H9 (cell line): Measurements from ENCODE around the gene KCNMB2. TPM values are rescaled to one million over a fixed set of nuclear protein-coding genes. Genes with fewer than 3 reads are reported as not detected.
A peak's percentile ranks its signal among the peaks of the same experiment; 100 is the strongest.

Experiments
- DNase-seq: peaks from one replicate; pipeline ENCODE4 v3.0.0-alpha.2; 2017
- H2AFZ ChIP-seq: one replicate; pipeline ENCODE4 v1.6.1; 2013; ENCODE audit warnings: mild to moderate bottlenecking, low read length, control low read depth, moderate library complexity
- H2AK5ac ChIP-seq: 2 replicates; pipeline ENCODE4 v1.6.1; 2013; ENCODE audit warnings: low read length, control low read depth, mixed read lengths; ENCODE audit not compliant: insufficient read length
- H2BK120ac ChIP-seq: one replicate; pipeline ENCODE4 v1.6.1; 2013; ENCODE audit warnings: low read depth, mild to moderate bottlenecking, low read length, control low read depth, inconsistent platforms; ENCODE audit not compliant: poor library complexity, severe bottlenecking
- H2BK12ac ChIP-seq: 2 replicates; pipeline ENCODE4 v1.6.1; 2013; ENCODE audit warnings: low read length, control low read depth, mixed read lengths, low read depth; ENCODE audit not compliant: insufficient read length
- H2BK15ac ChIP-seq: 2 replicates; pipeline ENCODE4 v1.6.1; 2013; ENCODE audit warnings: low read depth, low read length, control low read depth
- H2BK20ac ChIP-seq: one replicate; pipeline ENCODE4 v1.6.1; 2013; ENCODE audit warnings: low read depth, mild to moderate bottlenecking, low read length, control low read depth, inconsistent platforms; ENCODE audit not compliant: poor library complexity, severe bottlenecking
- H2BK5ac ChIP-seq: 2 replicates; pipeline ENCODE4 v1.6.1; 2013; ENCODE audit warnings: low read length, control low read depth, mixed read lengths; ENCODE audit not compliant: insufficient read length
- H3K14ac ChIP-seq: 2 replicates; pipeline ENCODE4 v1.6.1; 2013; ENCODE audit warnings: low read length, control low read depth; ENCODE audit not compliant: insufficient read depth
- H3K18ac ChIP-seq: 2 replicates; pipeline ENCODE4 v1.6.1; 2013; ENCODE audit warnings: low read depth, mild to moderate bottlenecking, mixed read lengths, low read length, control low read depth; ENCODE audit not compliant: insufficient read length
- H3K23ac ChIP-seq: 2 replicates; pipeline ENCODE4 v1.6.1; 2013; ENCODE audit warnings: low read length, control low read depth, mixed read lengths, low read depth; ENCODE audit not compliant: insufficient read length
- H3K23me2 ChIP-seq: 2 replicates; pipeline ENCODE4 v1.6.1; 2013; ENCODE audit warnings: low read depth, mild to moderate bottlenecking, mixed read lengths, low read length, control low read depth; ENCODE audit not compliant: insufficient read length, poor library complexity, severe bottlenecking
- H3K27ac ChIP-seq: 2 replicates; pipeline ENCODE4 v1.5.1; 2013; ENCODE audit warnings: low read length, control low read depth, mixed read lengths, low read depth; ENCODE audit not compliant: insufficient read length
- H3K27me3 ChIP-seq: 2 replicates; pipeline ENCODE4 v1.6.1; 2013; ENCODE audit warnings: low read length, control low read depth, inconsistent platforms; ENCODE audit not compliant: insufficient read depth
- H3K4ac ChIP-seq: 2 replicates; pipeline ENCODE4 v1.6.1; 2013; ENCODE audit warnings: low read depth, mild to moderate bottlenecking, control low read depth, inconsistent platforms, low read length, moderate library complexity
- H3K4me1 ChIP-seq: 2 replicates; pipeline ENCODE4 v1.6.1; 2013; ENCODE audit warnings: low read length, control low read depth, inconsistent platforms; ENCODE audit not compliant: insufficient read depth
- H3K4me2 ChIP-seq: 2 replicates; pipeline ENCODE4 v1.6.1; 2013; ENCODE audit warnings: low read length, control low read depth, mixed read lengths; ENCODE audit not compliant: insufficient read length, insufficient read depth
- H3K56ac ChIP-seq: 2 replicates; pipeline ENCODE4 v1.6.1; 2013; ENCODE audit warnings: low read depth, mild to moderate bottlenecking, mixed read lengths, low read length, control low read depth; ENCODE audit not compliant: insufficient read length
- H3K79me1 ChIP-seq: 2 replicates; pipeline ENCODE4 v1.6.1; 2013; ENCODE audit warnings: low read depth, mild to moderate bottlenecking, moderate library complexity, low read length, control low read depth, inconsistent platforms; ENCODE audit not compliant: insufficient read depth, poor library complexity, severe bottlenecking
- H3K79me2 ChIP-seq: 2 replicates; pipeline ENCODE4 v1.6.1; 2013; ENCODE audit warnings: low read length, control low read depth, inconsistent platforms; ENCODE audit not compliant: insufficient read depth
- H3K9ac ChIP-seq: 2 replicates; pipeline ENCODE4 v1.6.1; 2013; ENCODE audit warnings: low read length, control low read depth, mixed read lengths; ENCODE audit not compliant: insufficient read length; ENCODE audit errors: extremely low read depth
- H3K9me3 ChIP-seq: one replicate; pipeline ENCODE4 v1.6.1; 2013; ENCODE audit warnings: low read depth, low read length, inconsistent platforms; ENCODE audit not compliant: control insufficient read depth
- H3T11ph ChIP-seq: one replicate; pipeline ENCODE4 v1.6.1; 2013; ENCODE audit warnings: mild to moderate bottlenecking, low read length, control low read depth, inconsistent platforms
- H4K20me1 ChIP-seq: one replicate; pipeline ENCODE4 v1.6.1; 2013; ENCODE audit not compliant: control insufficient read depth, insufficient read length, insufficient read depth
- H4K5ac ChIP-seq: 2 replicates; pipeline ENCODE4 v1.6.1; 2013; ENCODE audit warnings: low read depth, mild to moderate bottlenecking, mixed read lengths, low read length, control low read depth; ENCODE audit not compliant: insufficient read length
- H4K8ac ChIP-seq: replicated peaks from 2 replicates; pipeline ENCODE4 v1.6.1; 2013; ENCODE audit warnings: low read length, control low read depth, mixed read lengths, low read depth; ENCODE audit not compliant: insufficient read length
- H4K91ac ChIP-seq: 2 replicates; pipeline ENCODE4 v1.6.1; 2013; ENCODE audit warnings: low read depth, mild to moderate bottlenecking, moderate library complexity, mixed read lengths, low read length, control low read depth; ENCODE audit not compliant: insufficient read length
- H3K27ac Mint-ChIP-seq, 3 experiments: 2 replicates in 2 of 3; 3 replicates in 1 of 3; pipeline ENCODE4 v1.8.0; 2020 to 2021; ENCODE audit warnings: mixed read lengths in 3 of 3, mild to moderate bottlenecking in 1 of 3, moderate library complexity in 1 of 3
- H3K27me3 Mint-ChIP-seq: 2 replicates; pipeline ENCODE4 v1.8.0; 2021; ENCODE audit warnings: low read depth, mild to moderate bottlenecking, moderate library complexity, mixed read lengths
- H3K36me3 Mint-ChIP-seq, 3 experiments: 2 replicates in 2 of 3; 3 replicates in 1 of 3; pipeline ENCODE4 v1.8.0; 2020 to 2021; ENCODE audit warnings: low read depth in 3 of 3, mixed read lengths in 3 of 3; ENCODE audit not compliant: insufficient read depth in 1 of 3
- H3K4me1 Mint-ChIP-seq, 2 experiments: 2 replicates each; pipeline ENCODE4 v1.8.0; 2020; ENCODE audit warnings: mixed read lengths in 2 of 2
- H3K4me3 Mint-ChIP-seq, 2 experiments: 2 replicates in 1 of 2; 3 replicates in 1 of 2; pipeline ENCODE4 v1.8.0; 2020 to 2021; ENCODE audit warnings: mild to moderate bottlenecking in 2 of 2, mixed read lengths in 2 of 2, moderate library complexity in 1 of 2
- H3K9me3 Mint-ChIP-seq, 2 experiments: 2 replicates in 1 of 2; 3 replicates in 1 of 2; pipeline ENCODE4 v1.8.0; 2020; ENCODE audit warnings: mild to moderate bottlenecking in 2 of 2, mixed read lengths in 2 of 2, moderate library complexity in 1 of 2
- WGBS: extraction: QIAGEN DNeasy Blood & Tissue Kit; methylation state at CpG from one replicate; pipeline ENCODE4 v1.1.7; 2013; ENCODE audit warnings: missing lambda C conversion rate, low lambda C conversion rate, mixed read lengths; ENCODE audit not compliant: insufficient read length; ENCODE audit errors: extremely low coverage; 5-methylcytosine and 5-hydroxymethylcytosine counted together
- total RNA-seq: library from RNA; stranded (reverse); gene quantifications from 2 replicates; pipeline ENCODE4 v1.2.1, GENCODE V29; 2021
- TF ChIP-seq, protein P1 (sequence below): fragments of 200-600 bp; sonication (generic); conservative IDR thresholded peaks from 3 replicates; pipeline ENCODE4 v1.8.0; 2021; ENCODE audit warnings: antibody characterized with exemption, mild to moderate bottlenecking

The KCNMB2 gene
- total RNA-seq, 1 experiment from 2014 or later: not detected

- Mint-ChIP-seq H3K27ac (peak overlapping the region in 1 of 3 experiments; percentile 3; a peak in 2 of 7 replicates), H3K4me1 (no peaks in the 10 kb centered on the region), H3K9me3 (no peaks in the 10 kb centered on the region), H3K36me3 (no peaks in the 10 kb centered on the region), H3K27me3 (no peaks in the 10 kb centered on the region), H3K4me3 (no peak overlapping the region)
- Histone ChIP-seq H3K27me3 (no peaks in the 10 kb centered on the region), H2AFZ (no peak overlapping the region), H3K9me3 (no peaks in the 10 kb centered on the region), H3K4me1 (no peaks in the 10 kb centered on the region), H4K5ac (no peak overlapping the region), H2BK20ac (no peak overlapping the region), H3T11ph (no peak overlapping the region), H3K79me1 (no peaks in the 10 kb centered on the region), H3K23me2 (no peaks in the 10 kb centered on the region), H3K79me2 (no peaks in the 10 kb centered on the region), H3K4me2 (no peak overlapping the region), H4K8ac (no peak overlapping the region), H3K23ac (no peak overlapping the region), H3K18ac (no peak overlapping the region), H2BK120ac (no peak overlapping the region), H4K20me1 (no peaks in the 10 kb centered on the region), H4K91ac (no peak overlapping the region), H2BK5ac (no peak overlapping the region), H3K9ac (no peak overlapping the region), H2BK12ac (no peak overlapping the region), H2AK5ac (no peak overlapping the region), H3K56ac (no peak overlapping the region), H3K4ac (no peak overlapping the region), H3K27ac (no peak overlapping the region), H2BK15ac (no peak overlapping the region), H3K14ac (no peak overlapping the region)
- WGBS: no CpG with 5 or more reads among the region's 3 CpGs
- DNase-seq: no peak
- TF ChIP-seq, protein P1, sequence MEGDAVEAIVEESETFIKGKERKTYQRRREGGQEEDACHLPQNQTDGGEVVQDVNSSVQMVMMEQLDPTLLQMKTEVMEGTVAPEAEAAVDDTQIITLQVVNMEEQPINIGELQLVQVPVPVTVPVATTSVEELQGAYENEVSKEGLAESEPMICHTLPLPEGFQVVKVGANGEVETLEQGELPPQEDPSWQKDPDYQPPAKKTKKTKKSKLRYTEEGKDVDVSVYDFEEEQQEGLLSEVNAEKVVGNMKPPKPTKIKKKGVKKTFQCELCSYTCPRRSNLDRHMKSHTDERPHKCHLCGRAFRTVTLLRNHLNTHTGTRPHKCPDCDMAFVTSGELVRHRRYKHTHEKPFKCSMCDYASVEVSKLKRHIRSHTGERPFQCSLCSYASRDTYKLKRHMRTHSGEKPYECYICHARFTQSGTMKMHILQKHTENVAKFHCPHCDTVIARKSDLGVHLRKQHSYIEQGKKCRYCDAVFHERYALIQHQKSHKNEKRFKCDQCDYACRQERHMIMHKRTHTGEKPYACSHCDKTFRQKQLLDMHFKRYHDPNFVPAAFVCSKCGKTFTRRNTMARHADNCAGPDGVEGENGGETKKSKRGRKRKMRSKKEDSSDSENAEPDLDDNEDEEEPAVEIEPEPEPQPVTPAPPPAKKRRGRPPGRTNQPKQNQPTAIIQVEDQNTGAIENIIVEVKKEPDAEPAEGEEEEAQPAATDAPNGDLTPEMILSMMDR: no peak
These were observed 22.5 kb upstream of the KCNMB2 start for GRCh38 chr3:178513546-178514380.
